Smooth muscle cell (in vitro differentiated cells): ENCODE measurements around the gene DNAJC17. TPM values are rescaled to one million over a fixed set of nuclear protein-coding genes. Genes with fewer than 3 reads are reported as not detected.

Source experiments
- DNase-seq: peaks from one replicate; lab custom pipeline; 2025; ENCODE audit not compliant: unreplicated experiment; lab: John Stamatoyannopoulos, UW
- H2AFZ ChIP-seq: fragments of 200-600 bp; sonication (generic); 2 replicates; pipeline ENCODE4 v1.6.0; 2016; ENCODE audit warnings: antibody characterized with exemption, low read depth, mild to moderate bottlenecking
- H3F3A ChIP-seq: fragments of 200-600 bp; sonication (generic); 2 replicates; pipeline ENCODE4 v1.6.0; 2017; ENCODE audit warnings: antibody characterized with exemption, low read depth
- H3K27ac ChIP-seq: fragments of 200-600 bp; sonication (generic); 2 replicates; pipeline ENCODE4 v1.5.1; 2016; ENCODE audit warnings: low read depth, mild to moderate bottlenecking
- H3K27me3 ChIP-seq: fragments of 200-600 bp; sonication (generic); 2 replicates; pipeline ENCODE4 v1.6.1; 2016; ENCODE audit warnings: low read depth, mild to moderate bottlenecking
- H3K36me3 ChIP-seq: fragments of 200-600 bp; sonication (generic); 2 replicates; pipeline ENCODE4 v1.5.1; 2016; ENCODE audit warnings: low read depth
- H3K4me1 ChIP-seq: fragments of 200-600 bp; sonication (generic); 2 replicates; pipeline ENCODE4 v1.5.1; 2016; ENCODE audit warnings: low read depth
- H3K4me2 ChIP-seq: fragments of 200-600 bp; sonication (generic); 2 replicates; pipeline ENCODE4 v1.6.0; 2016; ENCODE audit warnings: mild to moderate bottlenecking
- H3K4me3 ChIP-seq: fragments of 200-600 bp; sonication (generic); 2 replicates; pipeline ENCODE4 v1.5.1; 2016; ENCODE audit warnings: mild to moderate bottlenecking
- H3K79me2 ChIP-seq: fragments of 200-600 bp; sonication (generic); 2 replicates; pipeline ENCODE4 v1.6.0; 2016; ENCODE audit warnings: low read depth, mild to moderate bottlenecking
- H3K9ac ChIP-seq: fragments of 200-600 bp; sonication (generic); 2 replicates; pipeline ENCODE4 v1.6.0; 2016; ENCODE audit warnings: low read depth
- H3K9me3 ChIP-seq: fragments of 200-600 bp; sonication (generic); replicated peaks from 2 replicates; pipeline ENCODE4 v1.5.1; 2016; ENCODE audit warnings: low read depth
- H4K20me1 ChIP-seq: fragments of 200-600 bp; sonication (generic); 2 replicates; pipeline ENCODE4 v1.6.0; 2016; ENCODE audit warnings: low read depth
- CTCF ChIP-seq: fragments of 200-600 bp; sonication (generic); IDR thresholded peaks from 2 replicates; pipeline ENCODE4 v1.5.1; 2017; ENCODE audit warnings: borderline replicate concordance, mild to moderate bottlenecking, antibody characterized with exemption; ENCODE audit not compliant: insufficient read depth, poor library complexity, severe bottlenecking
- WGBS: methylation state at CpG from one replicate; pipeline ENCODE4 v1.1.7; 2016; ENCODE audit warnings: low lambda C conversion rate; 5-methylcytosine and 5-hydroxymethylcytosine counted together
- polyA plus RNA-seq: library from polyadenylated mRNA; unstranded; fragments of >200 nt; fragmentation: Nextera tagmentation; extraction: Ambion mirVana; gene quantifications from 2 replicates; pipeline ENCODE4 v1.2.1, GENCODE V29; 2016
- total RNA-seq: library from RNA; depleted of rRNA; stranded (reverse); fragments of >200 nt; gene quantifications from 2 replicates; pipeline ENCODE4 v1.2.3, GENCODE V29; 2014

DNAJC17 gene
- total and polyA plus RNA-seq, 2 experiments from 2014 or later, result 25.0 to 33.6 TPM

GRCh38 chr15:40845036-40845435 is 37.8 kb upstream of the DNAJC17 start:
- 25% methylated on average over 11 of the region's 12 CpGs for whole genome bisulfite sequencing
- H3K9me3 ChIP-seq, result no peaks in the 10 kb centered on the region
- peak overlapping the region; percentile 79 for H3K9ac ChIP-seq
- peaks cover 4% of the 10 kb centered on the region for H3K79me2 ChIP-seq
- no peak for DNase-seq
- no peaks in the 10 kb centered on the region for H3F3A ChIP-seq
- H3K27me3 ChIP-seq, result no peaks in the 10 kb centered on the region
- peak overlapping the region; percentile 47 for H2AFZ ChIP-seq
- peak overlapping the region; percentile 95 for H3K4me2 ChIP-seq
- H3K4me1 ChIP-seq, result peaks cover 12% of the 10 kb centered on the region
- no peak for TF ChIP-seq CTCF
- H3K27ac ChIP-seq, result peak overlapping the region; percentile 88
- no peaks in the 10 kb centered on the region for H3K36me3 ChIP-seq
- peaks cover 11% of the 10 kb centered on the region for H4K20me1 ChIP-seq
- peak overlapping the region; percentile 79 for H3K4me3 ChIP-seq

GRCh38 chr15:40844696-40845030 is 37.4 kb upstream of the DNAJC17 start:
- TF ChIP-seq CTCF, result no peak
- no peaks in the 10 kb centered on the region for H3K27me3 ChIP-seq
- H3K36me3 ChIP-seq, result no peaks in the 10 kb centered on the region
- H3K4me3 ChIP-seq, result peak overlapping the region; percentile 79
- no peaks in the 10 kb centered on the region for H3F3A ChIP-seq
- H3K4me1 ChIP-seq, result peaks cover 12% of the 10 kb centered on the region
- H4K20me1 ChIP-seq, result peaks cover 11% of the 10 kb centered on the region
- no peaks in the 10 kb centered on the region for H3K9me3 ChIP-seq
- peak overlapping the region; percentile 95 for H3K4me2 ChIP-seq
- DNase-seq, result no peak
- H2AFZ ChIP-seq, result peak overlapping the region; percentile 47
- peak overlapping the region; percentile 79 for H3K9ac ChIP-seq
- H3K27ac ChIP-seq, result peak overlapping the region; percentile 88
- 3% methylated on average over 28 of the region's 28 CpGs for WGBS
- peaks cover 4% of the 10 kb centered on the region for H3K79me2 ChIP-seq

GRCh38 chr15:40843885-40844695 is 36.8 kb upstream of the DNAJC17 start, which contains the start of gene SPINT1:
Gene SPINT1, plus strand, starts transcription at chr15:40844048. Its CDS starts 507 bp downstream, at chr15:40844555.
- H3K9me3 ChIP-seq, result no peaks in the 10 kb centered on the region
- H3K9ac ChIP-seq, result peak within 1 kb of the TSS; percentile 79
- H3K27ac ChIP-seq, result peak within 1 kb of the TSS; percentile 88
- peaks cover 11% of the 10 kb centered on the region for H4K20me1 ChIP-seq
- peaks cover 12% of the 10 kb centered on the region for H3K4me1 ChIP-seq
- 1% methylated on average over 72 of the region's 89 CpGs for WGBS
- H3K36me3 ChIP-seq, result no peaks in the 10 kb centered on the region
- no peaks in the 10 kb centered on the region for H3F3A ChIP-seq
- no peak for DNase-seq
- no peaks in the 10 kb centered on the region for H3K27me3 ChIP-seq
- H3K4me3 ChIP-seq, result peak within 1 kb of the TSS; percentile 79
- TF ChIP-seq CTCF, result no peak
- peak within 1 kb of the TSS; percentile 95 for H3K4me2 ChIP-seq
- peak within 1 kb of the TSS; percentile 47 for H2AFZ ChIP-seq
- H3K79me2 ChIP-seq, result peaks cover 4% of the 10 kb centered on the region
